ENCODE data around the gene HUWE1. TPM values are rescaled to one million over a fixed set of nuclear protein-coding genes. Genes with fewer than 3 reads are reported as not detected.
A peak's percentile ranks its signal among the peaks of the same experiment; 100 is the strongest.

Gene HUWE1
- total RNA-seq, 1 donor from 2014 or later: 223 TPM

DNA sequence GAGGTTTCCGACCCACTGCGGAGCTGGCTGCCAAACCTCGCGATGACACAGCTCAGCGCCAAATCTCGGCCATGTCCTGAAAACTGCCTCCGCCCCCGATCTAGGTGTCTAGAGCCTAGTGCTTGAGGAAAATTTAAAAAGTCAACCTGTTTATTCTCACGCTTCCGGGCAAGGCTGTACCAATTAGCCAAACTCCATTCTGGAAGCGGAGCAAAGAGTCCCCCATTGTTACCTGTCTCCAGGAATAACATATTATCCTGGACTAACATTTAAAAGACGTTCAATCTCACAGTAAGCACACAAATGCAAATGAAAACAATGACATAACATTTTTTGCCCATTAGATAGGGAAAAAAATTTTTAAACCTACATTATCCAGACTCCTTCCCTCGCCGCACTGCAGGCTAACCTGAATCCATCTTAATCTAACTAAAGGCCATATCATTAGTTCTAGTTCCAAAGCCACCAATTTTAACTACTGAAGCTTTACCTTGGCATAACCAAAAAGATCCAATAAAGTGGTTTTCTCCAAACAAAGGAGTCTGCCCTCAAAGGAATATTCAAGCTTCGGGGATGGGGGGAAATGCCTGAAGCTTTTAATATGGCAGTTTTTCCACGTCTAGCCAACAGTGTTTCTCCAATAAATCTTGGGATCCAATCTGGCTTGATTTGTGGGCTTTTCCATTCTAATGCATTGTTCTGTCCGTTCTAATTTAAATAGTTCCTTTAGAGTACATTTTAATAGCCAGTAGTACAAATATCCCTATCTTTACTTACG is 1.9 kb downstream of the HUWE1 start:
- no peak for DNase-seq (ENCODE audit: low read depth)

GRCh38 chrX:53683556-53684414 is 2.7 kb downstream of the HUWE1 start:
- DNase-seq (ENCODE audit: low read depth): peak; percentile 96

GRCh38 chrX:53682885-53683555 is 3.5 kb downstream of the HUWE1 start:
- peak; percentile 47 for DNase-seq (ENCODE audit: low read depth)

GRCh38 chrX:53681661-53682060 is 4.9 kb downstream of the HUWE1 start:
- DNase-seq (ENCODE audit: low read depth): no peak

DNA sequence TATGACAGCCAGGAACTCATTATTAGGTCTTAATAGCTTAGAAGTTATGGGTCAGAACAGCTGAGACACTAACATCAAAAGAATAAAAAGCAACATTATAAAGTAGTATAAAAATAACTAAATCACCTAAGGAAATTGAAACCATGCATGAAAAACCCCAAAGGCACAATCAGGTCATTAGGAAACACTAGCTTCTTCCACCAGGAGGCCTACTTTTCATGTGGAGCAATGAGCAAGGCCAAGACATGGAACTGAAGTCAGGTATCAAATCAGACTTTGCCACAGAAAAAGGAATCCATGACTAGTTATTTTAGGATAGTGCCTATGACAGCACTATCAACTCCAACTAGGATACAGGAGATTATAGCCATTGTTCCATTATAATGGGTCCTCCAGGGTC is 7.9 kb downstream of the HUWE1 start:
- DNase-seq (ENCODE audit: low read depth): peak; percentile 20

- DNase-seq (ENCODE audit: low read depth): no peak
These were observed 9.2 kb downstream of the HUWE1 start for GRCh38 chrX:53677286-53677685.

DNA sequence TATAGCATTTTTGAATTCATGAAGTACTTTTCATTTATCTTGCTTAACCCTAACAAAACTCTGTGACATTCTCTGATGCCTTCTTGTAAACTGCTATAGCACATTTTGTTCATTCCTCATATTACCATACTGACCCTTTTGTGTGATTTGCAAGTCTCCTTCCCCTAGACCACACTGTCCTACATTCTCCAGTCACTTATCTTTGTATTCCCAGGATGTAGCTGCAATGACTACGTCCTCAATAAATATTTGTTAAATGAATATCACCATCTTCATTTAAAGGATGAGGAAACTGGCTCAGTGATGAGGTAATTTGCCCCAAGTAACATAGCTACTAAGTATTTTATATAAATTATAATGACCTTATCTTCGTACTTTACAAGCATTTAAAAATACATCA is 11.9 kb downstream of the HUWE1 start:
- DNase-seq (ENCODE audit: low read depth): no peak

GRCh38 chrX:53669258-53669657 is 17.3 kb downstream of the HUWE1 start:
- no peak for DNase-seq (ENCODE audit: low read depth)

GRCh38 chrX:53666171-53666570 is 20.3 kb downstream of the HUWE1 start:
- DNase-seq (ENCODE audit: low read depth): no peak

GRCh38 chrX:53660004-53660403 is 26.5 kb downstream of the HUWE1 start:
- no peak for DNase-seq (ENCODE audit: low read depth)

DNA sequence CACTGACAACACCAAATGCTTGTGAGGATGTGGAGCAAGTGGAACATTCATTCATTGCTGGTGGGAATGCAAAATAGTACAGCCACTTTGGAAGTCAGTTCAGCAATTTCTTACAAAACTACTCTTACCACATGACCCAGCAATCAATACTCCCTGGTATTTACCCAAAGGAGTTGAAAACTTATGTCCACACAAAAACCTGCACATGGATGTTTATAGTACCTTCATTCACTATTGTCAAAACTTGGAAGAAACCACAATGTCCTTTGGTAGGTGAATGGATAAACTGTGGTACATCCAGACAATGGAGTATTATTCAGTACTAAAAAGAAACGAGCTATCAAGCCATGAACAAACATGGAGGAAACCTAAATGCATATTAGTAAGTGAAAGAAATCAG is 27.5 kb downstream of the HUWE1 start:
- DNase-seq (ENCODE audit: low read depth): no peak

GRCh38 chrX:53656845-53657244 is 29.7 kb downstream of the HUWE1 start:
- no peak for DNase-seq (ENCODE audit: low read depth)

DNA sequence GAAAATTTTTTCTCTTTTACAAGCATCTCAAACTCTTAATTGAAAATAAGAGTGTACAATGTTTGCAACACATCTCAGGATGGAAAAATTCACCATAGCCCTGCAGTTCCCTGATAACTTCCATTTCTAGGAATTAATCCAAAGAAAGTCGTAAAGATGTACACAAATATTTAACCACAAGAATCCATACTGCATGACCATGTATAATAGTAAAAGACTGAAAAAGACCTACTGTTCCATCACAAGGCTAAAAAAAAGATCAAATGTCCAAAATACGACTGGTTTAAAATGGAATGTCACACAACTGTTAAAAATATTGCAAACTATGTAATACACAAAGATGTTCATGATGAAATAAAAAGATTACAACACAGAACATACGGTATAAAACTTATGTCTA is 32.1 kb downstream of the HUWE1 start:
- DNase-seq (ENCODE audit: low read depth): no peak

- no peak for DNase-seq (ENCODE audit: low read depth)
These were observed 41.8 kb downstream of the HUWE1 start for GRCh38 chrX:53644751-53645150.

DNA sequence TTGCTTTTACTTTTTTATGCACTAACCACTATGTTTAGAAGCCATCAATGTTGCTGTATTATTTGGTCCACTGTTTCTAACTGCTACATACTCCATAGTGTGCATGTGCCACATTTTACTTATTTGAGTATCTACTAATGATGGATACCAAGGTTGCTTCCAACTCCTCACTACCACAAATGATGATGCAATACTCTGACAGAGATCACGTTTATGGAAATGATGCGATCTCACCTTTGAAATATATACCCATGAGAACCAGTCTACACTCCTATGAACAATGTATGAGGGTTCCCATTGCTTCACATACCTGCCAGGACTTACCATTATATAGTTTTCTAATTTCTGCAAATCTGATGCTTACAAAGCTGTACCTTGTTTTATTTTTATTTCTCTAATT is 44.2 kb downstream of the HUWE1 start:
- no peak for DNase-seq (ENCODE audit: low read depth)

- DNase-seq (ENCODE audit: low read depth): no peak
These were observed 47.3 kb downstream of the HUWE1 start for GRCh38 chrX:53639257-53639656.

GRCh38 chrX:53637479-53637878 is 49.0 kb downstream of the HUWE1 start:
- DNase-seq (ENCODE audit: low read depth): no peak

DNA sequence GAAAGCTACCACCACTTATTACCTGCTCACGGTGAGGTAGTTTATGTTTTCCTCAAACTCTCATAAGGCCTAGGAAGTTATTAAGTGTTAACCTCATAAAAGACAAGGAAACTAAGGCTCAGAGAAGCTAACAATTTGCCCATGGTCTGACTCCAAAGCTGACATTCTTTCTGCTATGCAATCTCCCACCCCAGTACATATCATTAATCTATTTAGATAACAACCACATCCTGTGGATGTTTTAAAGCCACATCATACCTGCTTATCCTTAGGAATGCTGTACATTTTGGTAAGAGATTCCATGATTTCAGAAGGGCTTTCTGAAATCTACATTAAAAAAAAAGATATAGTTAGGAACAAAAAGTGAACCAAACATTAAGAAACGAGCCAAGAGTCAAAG is 55.4 kb downstream of the HUWE1 start:
- no peak for DNase-seq (ENCODE audit: low read depth)

GRCh38 chrX:53630261-53630660 is 56.3 kb downstream of the HUWE1 start:
- peak; percentile 11 for DNase-seq (ENCODE audit: low read depth)

DNA sequence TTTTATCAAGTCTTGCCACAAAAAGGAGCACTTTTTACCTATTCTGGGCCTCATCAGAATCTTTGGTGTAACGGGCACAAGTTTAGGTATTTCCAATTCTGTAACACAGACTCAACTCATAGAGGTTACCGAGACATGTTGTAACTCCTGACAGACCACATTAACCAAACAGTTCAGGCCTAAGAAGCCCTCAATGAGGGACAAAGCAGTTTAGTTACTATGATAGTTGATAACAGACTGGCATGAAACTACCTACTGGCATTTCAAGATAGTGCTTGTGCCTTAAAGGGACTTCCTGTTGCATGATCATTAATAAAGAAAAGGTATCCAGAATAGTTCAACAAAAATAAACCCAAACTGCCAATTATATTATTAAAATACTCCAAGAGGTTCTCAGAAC is 64.1 kb downstream of the HUWE1 start:
- DNase-seq (ENCODE audit: low read depth): no peak

- DNase-seq (ENCODE audit: low read depth): no peak
These were observed 65.0 kb downstream of the HUWE1 start for GRCh38 chrX:53621418-53621986.

DNA sequence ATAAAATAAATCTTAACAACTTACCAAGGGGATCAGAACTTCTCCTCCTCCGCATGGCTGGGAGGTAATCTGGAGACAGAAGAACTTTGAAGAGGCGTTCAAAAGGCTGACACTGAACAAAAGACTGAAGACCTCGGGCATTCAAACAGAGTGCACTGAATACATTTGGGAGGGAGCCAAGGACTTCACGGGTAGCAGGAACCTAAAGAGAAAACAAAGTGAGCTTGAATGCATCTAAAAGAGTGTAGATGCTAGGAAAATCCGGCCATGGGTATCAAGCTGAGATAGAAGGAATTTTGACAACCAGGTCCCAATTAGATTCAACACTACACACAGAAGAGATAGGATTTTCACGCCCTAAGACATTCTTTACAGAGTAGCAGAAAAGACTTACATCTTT is 69.6 kb downstream of the HUWE1 start:
- no peak for DNase-seq (ENCODE audit: low read depth)
